Bronchial epithelial cell (primary cell): ENCODE data around the gene ESRRA. TPM values are rescaled to one million over a fixed set of nuclear protein-coding genes. Genes with fewer than 3 reads are reported as not detected.
A peak's percentile ranks its signal among the peaks of the same experiment; 100 is the strongest.

Experiments used
- DNase-seq: peaks from one replicate; pipeline ENCODE4 v3.0.0-alpha.2; 2010; ENCODE audit warnings: low read depth
- FAIRE-seq: peaks from 2 replicates; lab custom pipeline; 2011; peaks lifted over from hg19 to GRCh38; lab: Jason Lieb, UNC
- H3K27me3 ChIP-seq: 2 replicates; pipeline ENCODE4 v1.5.1; 2011; ENCODE audit warnings: low read length; ENCODE audit not compliant: control insufficient read depth, insufficient read depth
- H3K36me3 ChIP-seq: 2 replicates; pipeline ENCODE4 v1.5.1; 2011; ENCODE audit warnings: low read length; ENCODE audit not compliant: control insufficient read depth, insufficient read depth
- H3K4me3 ChIP-seq: 2 replicates; pipeline ENCODE4 v1.5.1; 2011; ENCODE audit warnings: mild to moderate bottlenecking, low read depth, low read length, control low read depth
- total RNA-seq: library from RNA; depleted of rRNA; stranded (reverse); fragments of >200 nt; gene quantifications from 2 replicates; pipeline ENCODE4 v1.2.1, GENCODE V29; 2014
- TF ChIP-seq, protein P1 (sequence below): IDR thresholded peaks from 2 replicates; pipeline ENCODE4 v1.5.1; 2011; ENCODE audit warnings: mild to moderate bottlenecking, moderate library complexity, low read length, control low read depth, inconsistent platforms; ENCODE audit not compliant: insufficient read depth, severe bottlenecking

ESRRA gene
- 76.9 and 139 TPM in 2 replicates for total RNA-seq

DNA sequence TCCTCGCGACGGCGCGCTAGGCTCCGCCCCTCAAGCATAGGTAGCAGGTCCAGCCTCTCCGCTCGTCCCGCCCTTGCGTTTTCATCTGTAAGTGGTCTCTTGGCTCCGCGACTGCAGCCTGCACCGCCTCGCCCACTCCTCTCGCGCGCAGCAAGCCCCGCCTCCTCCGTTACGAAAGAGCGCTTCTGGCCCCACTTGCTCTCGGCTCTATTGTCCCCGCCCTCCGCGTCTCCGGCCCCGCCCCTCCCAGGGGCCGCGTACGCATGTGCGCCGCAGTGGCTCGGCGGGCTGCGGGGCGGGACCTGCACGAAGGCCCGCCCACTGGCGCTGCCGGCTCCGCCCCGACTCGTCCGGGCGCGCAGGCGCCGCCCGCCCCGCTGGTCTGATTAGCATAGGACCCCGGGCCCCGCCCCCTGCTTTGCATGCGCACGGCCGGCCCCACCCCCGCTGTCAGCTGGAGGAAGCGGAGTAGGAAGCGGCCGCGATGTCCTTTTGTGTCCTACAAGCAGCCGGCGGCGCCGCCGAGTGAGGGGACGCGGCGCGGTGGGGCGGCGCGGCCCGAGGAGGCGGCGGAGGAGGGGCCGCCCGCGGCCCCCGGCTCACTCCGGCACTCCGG is at the start of gene ESRRA:
Gene ESRRA, plus strand, starts transcription at position 450 of the 616 bp plus-strand sequence. CDS start 1,656 bp downstream, outside the sequence.
- FAIRE-seq (no peak), DNase-seq (peak; percentile 89)
- Histone ChIP-seq H3K4me3 (peak within 1 kb of the TSS; percentile 77), H3K36me3 (peaks cover 4% of the 10 kb centered on the region), H3K27me3 (peaks cover 3% of the 10 kb centered on the region)
- TF ChIP-seq, protein P1, sequence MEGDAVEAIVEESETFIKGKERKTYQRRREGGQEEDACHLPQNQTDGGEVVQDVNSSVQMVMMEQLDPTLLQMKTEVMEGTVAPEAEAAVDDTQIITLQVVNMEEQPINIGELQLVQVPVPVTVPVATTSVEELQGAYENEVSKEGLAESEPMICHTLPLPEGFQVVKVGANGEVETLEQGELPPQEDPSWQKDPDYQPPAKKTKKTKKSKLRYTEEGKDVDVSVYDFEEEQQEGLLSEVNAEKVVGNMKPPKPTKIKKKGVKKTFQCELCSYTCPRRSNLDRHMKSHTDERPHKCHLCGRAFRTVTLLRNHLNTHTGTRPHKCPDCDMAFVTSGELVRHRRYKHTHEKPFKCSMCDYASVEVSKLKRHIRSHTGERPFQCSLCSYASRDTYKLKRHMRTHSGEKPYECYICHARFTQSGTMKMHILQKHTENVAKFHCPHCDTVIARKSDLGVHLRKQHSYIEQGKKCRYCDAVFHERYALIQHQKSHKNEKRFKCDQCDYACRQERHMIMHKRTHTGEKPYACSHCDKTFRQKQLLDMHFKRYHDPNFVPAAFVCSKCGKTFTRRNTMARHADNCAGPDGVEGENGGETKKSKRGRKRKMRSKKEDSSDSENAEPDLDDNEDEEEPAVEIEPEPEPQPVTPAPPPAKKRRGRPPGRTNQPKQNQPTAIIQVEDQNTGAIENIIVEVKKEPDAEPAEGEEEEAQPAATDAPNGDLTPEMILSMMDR, result no peak

DNA sequence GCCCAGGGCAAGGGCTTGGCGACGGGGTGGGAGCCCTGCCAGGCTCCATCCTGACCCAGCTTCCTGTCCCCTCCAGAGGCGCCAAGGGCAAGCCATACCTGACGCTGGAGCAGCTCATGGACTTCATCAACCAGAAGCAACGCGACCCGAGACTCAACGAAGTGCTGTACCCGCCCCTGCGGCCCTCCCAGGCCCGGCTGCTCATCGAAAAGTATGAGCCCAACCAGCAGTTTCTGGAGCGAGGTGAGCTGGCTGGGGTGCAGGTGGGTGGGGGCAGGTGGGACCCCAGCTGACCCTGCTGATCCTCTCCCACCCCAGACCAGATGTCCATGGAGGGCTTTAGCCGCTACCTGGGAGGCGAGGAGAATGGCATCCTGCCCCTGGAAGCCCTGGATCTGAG is 49.0 kb upstream of the ESRRA start:
- FAIRE-seq, result no peak
- no peaks in the 10 kb centered on the region for H3K27me3 ChIP-seq
- peaks cover 47% of the 10 kb centered on the region for H3K36me3 ChIP-seq
- TF ChIP-seq, protein P1, result no peak
- no peak overlapping the region for H3K4me3 ChIP-seq
- no peak for DNase-seq

DNA sequence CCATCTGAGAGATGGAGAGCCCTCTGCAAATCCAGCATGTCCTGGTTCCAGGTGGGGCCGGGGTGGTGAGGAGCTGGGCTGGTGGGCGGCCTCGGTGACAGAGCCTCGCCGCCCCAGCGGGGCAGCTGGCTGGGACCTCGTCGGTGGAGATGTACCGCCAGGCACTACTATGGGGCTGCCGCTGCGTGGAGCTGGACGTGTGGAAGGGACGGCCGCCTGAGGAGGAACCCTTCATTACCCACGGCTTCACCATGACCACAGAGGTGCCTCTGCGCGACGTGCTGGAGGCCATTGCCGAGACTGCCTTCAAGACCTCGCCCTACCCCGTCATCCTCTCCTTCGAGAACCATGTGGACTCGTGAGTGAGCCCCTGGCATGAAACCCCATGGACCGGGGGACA is 47.0 kb upstream of the ESRRA start:
- TF ChIP-seq, protein P1, result no peak
- no peak for DNase-seq
- FAIRE-seq, result no peak
- no peaks in the 10 kb centered on the region for H3K27me3 ChIP-seq
- no peak overlapping the region for H3K4me3 ChIP-seq
- peaks cover 62% of the 10 kb centered on the region for H3K36me3 ChIP-seq

DNA sequence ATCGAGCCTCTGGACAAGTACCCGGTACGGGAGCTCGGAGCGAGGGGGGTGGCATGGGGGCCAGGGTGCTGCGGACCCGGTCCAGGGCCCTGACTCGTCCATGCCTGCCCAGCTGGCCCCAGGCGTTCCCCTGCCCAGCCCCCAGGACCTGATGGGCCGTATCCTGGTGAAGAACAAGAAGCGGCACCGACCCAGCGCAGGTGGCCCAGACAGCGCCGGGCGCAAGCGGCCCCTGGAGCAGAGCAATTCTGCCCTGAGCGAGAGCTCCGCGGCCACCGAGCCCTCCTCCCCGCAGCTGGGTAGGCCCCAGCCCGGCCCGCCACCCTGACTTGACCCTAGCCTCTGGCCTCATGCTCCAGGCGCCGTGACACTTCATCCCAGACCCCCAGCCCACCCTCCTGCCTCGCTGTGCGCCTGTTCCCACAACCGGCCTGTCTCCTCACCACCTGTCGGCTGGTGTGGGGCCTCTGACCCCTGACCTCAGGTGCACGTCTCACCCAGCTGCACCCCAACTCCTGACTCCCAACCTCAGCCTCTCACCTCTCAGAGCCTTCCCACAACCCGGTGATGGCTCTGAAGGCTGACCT is 46.3 kb upstream of the ESRRA start:
- FAIRE-seq (no peak), DNase-seq (no peak)
- TF ChIP-seq, protein P1, result no peak
- Histone ChIP-seq H3K4me3 (no peak overlapping the region), H3K27me3 (no peaks in the 10 kb centered on the region), H3K36me3 (peaks cover 69% of the 10 kb centered on the region)

DNA sequence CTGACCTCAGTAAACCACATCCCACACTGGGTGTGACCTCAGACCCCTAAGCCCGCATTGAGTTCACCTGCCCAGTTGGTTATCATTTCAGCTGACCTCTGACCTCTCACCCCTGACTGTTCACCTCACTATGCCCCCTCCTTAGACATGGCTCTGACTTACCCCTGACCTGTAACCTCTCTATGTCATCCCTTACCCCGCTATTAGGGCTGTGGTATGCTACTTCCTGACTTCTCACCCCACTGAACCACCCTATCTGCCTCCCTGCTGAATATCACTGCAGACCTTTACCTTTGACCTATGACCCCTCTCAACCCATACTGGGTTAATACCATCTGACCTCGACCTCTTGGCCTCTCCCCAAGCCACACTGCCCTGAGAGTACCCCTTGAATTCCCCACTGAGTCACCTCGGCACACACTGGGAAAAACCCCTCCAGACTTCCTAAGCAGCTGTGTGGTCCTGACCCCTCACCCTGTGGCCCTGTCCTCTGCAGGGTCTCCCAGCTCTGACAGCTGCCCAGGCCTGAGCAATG is 45.7 kb upstream of the ESRRA start:
- DNase-seq (no peak), FAIRE-seq (no peak)
- Histone ChIP-seq H3K27me3 (no peaks in the 10 kb centered on the region), H3K36me3 (peaks cover 68% of the 10 kb centered on the region), H3K4me3 (no peak overlapping the region)
- TF ChIP-seq, protein P1, result no peak
